ENCODE measurements around the gene SPDYE18.
"Not testable (repeated sequence)": the region's sequence is repeated elsewhere in the genome, so short reads cannot be mapped to it uniquely, and the experiment has no call there.

DNA sequence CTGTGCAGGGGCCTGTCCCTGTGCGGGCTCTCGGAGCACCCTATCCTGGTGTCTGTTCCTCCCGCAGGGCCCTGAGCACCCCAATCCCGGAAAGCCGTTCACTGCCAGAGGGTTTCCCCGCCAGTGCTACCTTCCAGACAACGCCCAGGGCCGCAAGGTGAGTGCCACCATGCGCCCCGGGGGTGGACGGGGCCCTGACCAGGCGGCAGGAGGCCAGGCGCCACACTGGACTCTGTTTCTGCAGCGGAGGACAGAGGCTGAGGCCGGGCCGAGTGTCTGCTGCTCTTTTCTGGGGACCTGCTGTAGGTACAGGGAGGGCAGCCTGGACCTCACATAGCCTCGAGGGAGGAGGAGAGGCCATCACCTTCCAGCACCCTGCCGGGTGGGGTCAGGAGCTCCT lies 58.2 kb downstream of the SPDYE18 start:
- TF ChIP-seq, protein P1, sequence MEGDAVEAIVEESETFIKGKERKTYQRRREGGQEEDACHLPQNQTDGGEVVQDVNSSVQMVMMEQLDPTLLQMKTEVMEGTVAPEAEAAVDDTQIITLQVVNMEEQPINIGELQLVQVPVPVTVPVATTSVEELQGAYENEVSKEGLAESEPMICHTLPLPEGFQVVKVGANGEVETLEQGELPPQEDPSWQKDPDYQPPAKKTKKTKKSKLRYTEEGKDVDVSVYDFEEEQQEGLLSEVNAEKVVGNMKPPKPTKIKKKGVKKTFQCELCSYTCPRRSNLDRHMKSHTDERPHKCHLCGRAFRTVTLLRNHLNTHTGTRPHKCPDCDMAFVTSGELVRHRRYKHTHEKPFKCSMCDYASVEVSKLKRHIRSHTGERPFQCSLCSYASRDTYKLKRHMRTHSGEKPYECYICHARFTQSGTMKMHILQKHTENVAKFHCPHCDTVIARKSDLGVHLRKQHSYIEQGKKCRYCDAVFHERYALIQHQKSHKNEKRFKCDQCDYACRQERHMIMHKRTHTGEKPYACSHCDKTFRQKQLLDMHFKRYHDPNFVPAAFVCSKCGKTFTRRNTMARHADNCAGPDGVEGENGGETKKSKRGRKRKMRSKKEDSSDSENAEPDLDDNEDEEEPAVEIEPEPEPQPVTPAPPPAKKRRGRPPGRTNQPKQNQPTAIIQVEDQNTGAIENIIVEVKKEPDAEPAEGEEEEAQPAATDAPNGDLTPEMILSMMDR (IDR thresholded peaks at IDR 0.05; ENCODE audit: low read length): not testable (repeated sequence)
- not testable (repeated sequence) for TF ChIP-seq EZH2 (optimal IDR thresholded peaks at IDR 0.05; ENCODE audit: low read depth, low read length); EZH2phosphoT487 (IDR thresholded peaks at IDR 0.05; ENCODE audit: low read length)
